ENCODE results near the gene NUDT4B.
"Not testable (repeated sequence)": the region's sequence is repeated elsewhere in the genome, so short reads cannot be mapped to it uniquely, and the experiment has no call there.

- not testable (repeated sequence) for TF ChIP-seq REST (IDR thresholded peaks at IDR 0.05; ENCODE audit: low read depth, low read length); POLR2A (IDR thresholded peaks at IDR 0.05; ENCODE audit: low read depth, low read length); EP300 (IDR thresholded peaks at IDR 0.05; ENCODE audit: borderline replicate concordance in 1 of 2, control insufficient read depth in 1 of 2, low read depth in 2 of 2, low read length in 2 of 2); CTCF (IDR thresholded peaks at IDR 0.05 in 2 of 3, conservative IDR thresholded peaks at IDR 0.05 in 1 of 3; ENCODE audit: control insufficient read depth in 2 of 3, extremely low read depth in 1 of 3, insufficient read depth in 1 of 3, low read depth in 3 of 3, low read length in 3 of 3); POLR2AphosphoS5 (IDR thresholded peaks at IDR 0.05; ENCODE audit: low read length); BACH1 (IDR thresholded peaks at IDR 0.05; ENCODE audit: borderline replicate concordance); GABPA (IDR thresholded peaks at IDR 0.05; ENCODE audit: low read depth); NFIC (IDR thresholded peaks at IDR 0.05; ENCODE audit: low read depth, low read length); TCF3 (IDR thresholded peaks at IDR 0.05; ENCODE audit: borderline replicate concordance, insufficient read depth, low read depth, low read length); PBX3 (IDR thresholded peaks at IDR 0.05; ENCODE audit: insufficient replicate concordance, low read depth, low read length); PAX8 (IDR thresholded peaks at IDR 0.05); SRF (IDR thresholded peaks at IDR 0.05; ENCODE audit: low read depth in 2 of 2, low read length in 2 of 2); ATF3 (IDR thresholded peaks at IDR 0.05; ENCODE audit: borderline replicate concordance, extremely low read depth, low read depth, low read length); EZH2 (IDR thresholded peaks at IDR 0.05; ENCODE audit: borderline replicate concordance, control insufficient read depth, low read depth, low read length)
Observed at GRCh38 chr1:148729128-148729527, 19.4 kb upstream of the NUDT4B start.
